Right atrium auricular region (tissue), 2 donors: ENCODE results near the gene STIM1. TPM values are rescaled to one million over a fixed set of nuclear protein-coding genes. Genes with fewer than 3 reads are reported as not detected.

Experiments used
- DNase-seq: peaks from one replicate; pipeline ENCODE4 v3.0.0-alpha.2; 2019; ENCODE audit warnings: low spot score
- H3K27ac ChIP-seq, 2 donors: fragments of 200-600 bp; sonication (generic); 1 replicate in 1 of 2; 2 replicates in 1 of 2; pipeline ENCODE4 v1.5.1; 2016 to 2019
- H3K27me3 ChIP-seq, 2 donors: fragments of 200-600 bp; sonication (generic); one replicate each; pipeline versions ENCODE4 v1.5.1 to v1.6.0; 2017 to 2019
- H3K36me3 ChIP-seq: fragments of 200-600 bp; sonication (generic); one replicate; pipeline ENCODE4 v1.5.1; 2016
- H3K4me1 ChIP-seq, 2 donors: fragments of 200-600 bp; sonication (generic); one replicate each; pipeline versions ENCODE4 v1.5.1 to v1.6.0; 2017 to 2019
- H3K4me3 ChIP-seq, 2 donors: fragments of 200-600 bp; sonication (generic); 1 replicate in 1 of 2; 2 replicates in 1 of 2; pipeline ENCODE4 v1.5.1; 2017 to 2019; ENCODE audit warnings: mild to moderate bottlenecking in 1 of 2, moderate library complexity in 1 of 2
- H3K9me3 ChIP-seq, 2 donors: fragments of 200-600 bp; sonication (generic); one replicate each; pipeline ENCODE4 v1.5.1; 2019
- CTCF ChIP-seq, 2 donors: fragments of 200-600 bp; sonication (generic); IDR thresholded peaks; one replicate each; pipeline ENCODE4 v1.5.1; 2019; ENCODE audit warnings: antibody characterized with exemption in 2 of 2
- total RNA-seq, 2 donors: library from RNA; depleted of rRNA; stranded (reverse); fragments of >200 nt; gene quantifications; one replicate each; pipeline ENCODE4 v1.1.0, GENCODE V29; 2016

Gene STIM1
- total RNA-seq, 2 donors from 2014 or later = 15.4 to 16.6 TPM

GRCh38 chr11:3832816-3833215, 22.6 kb upstream of the STIM1 start:
- Histone ChIP-seq H3K4me3 (no peak overlapping the region), H3K9me3 (no peaks in the 10 kb centered on the region), H3K4me1 (peaks cover 0 to 62% of the 10 kb centered on the region in 2 donors), H3K27me3 (no peaks in the 10 kb centered on the region), H3K36me3 (peaks cover 5% of the 10 kb centered on the region), H3K27ac (no peak overlapping the region)
- no peak for DNase-seq
- TF ChIP-seq CTCF (IDR thresholded peaks at IDR 0.05) = no peak

- Histone ChIP-seq H3K4me1 (peaks cover 0 to 69% of the 10 kb centered on the region in 2 donors), H3K9me3 (no peaks in the 10 kb centered on the region), H3K27ac (no peak overlapping the region), H3K36me3 (no peaks in the 10 kb centered on the region), H3K4me3 (no peak overlapping the region), H3K27me3 (no peaks in the 10 kb centered on the region)
- DNase-seq = no peak
- TF ChIP-seq CTCF (IDR thresholded peaks at IDR 0.05) = no peak
These were observed 22.0 kb upstream of the STIM1 start for GRCh38 chr11:3833449-3833848.

DNA sequence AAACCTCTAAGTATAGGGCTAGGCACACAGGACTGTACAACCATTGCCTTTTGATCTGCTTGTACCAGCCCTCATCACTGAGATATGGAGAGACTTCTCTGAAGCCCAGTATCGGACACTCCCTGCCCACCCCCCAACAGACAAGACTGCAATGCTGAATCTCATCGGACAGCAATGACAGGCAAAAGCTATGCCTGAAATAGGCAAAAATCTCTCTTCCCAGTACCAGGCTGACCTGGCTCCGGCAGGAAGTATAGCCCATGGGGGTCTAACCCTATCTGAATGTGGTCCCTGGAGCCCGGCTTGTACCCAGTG, 21.2 kb upstream of the STIM1 start:
- Histone ChIP-seq H3K27me3 (no peaks in the 10 kb centered on the region), H3K27ac (no peak overlapping the region), H3K4me1 (peaks cover 0 to 76% of the 10 kb centered on the region in 2 donors), H3K4me3 (no peak overlapping the region), H3K36me3 (no peaks in the 10 kb centered on the region), H3K9me3 (no peaks in the 10 kb centered on the region)
- DNase-seq = no peak
- TF ChIP-seq CTCF (IDR thresholded peaks at IDR 0.05) = no peak

GRCh38 chr11:3834664-3835461, 20.6 kb upstream of the STIM1 start:
- peak overlapping the region in 1 of 2 donors; percentile 50 for H3K27ac ChIP-seq
- H3K27me3 ChIP-seq = no peaks in the 10 kb centered on the region
- peaks cover 0 to 80% of the 10 kb centered on the region in 2 donors for H3K4me1 ChIP-seq
- TF ChIP-seq CTCF (IDR thresholded peaks at IDR 0.05) = no peak
- DNase-seq = peak; percentile 68
- no peak overlapping the region for H3K4me3 ChIP-seq
- no peaks in the 10 kb centered on the region for H3K9me3 ChIP-seq
- H3K36me3 ChIP-seq = no peaks in the 10 kb centered on the region

DNA sequence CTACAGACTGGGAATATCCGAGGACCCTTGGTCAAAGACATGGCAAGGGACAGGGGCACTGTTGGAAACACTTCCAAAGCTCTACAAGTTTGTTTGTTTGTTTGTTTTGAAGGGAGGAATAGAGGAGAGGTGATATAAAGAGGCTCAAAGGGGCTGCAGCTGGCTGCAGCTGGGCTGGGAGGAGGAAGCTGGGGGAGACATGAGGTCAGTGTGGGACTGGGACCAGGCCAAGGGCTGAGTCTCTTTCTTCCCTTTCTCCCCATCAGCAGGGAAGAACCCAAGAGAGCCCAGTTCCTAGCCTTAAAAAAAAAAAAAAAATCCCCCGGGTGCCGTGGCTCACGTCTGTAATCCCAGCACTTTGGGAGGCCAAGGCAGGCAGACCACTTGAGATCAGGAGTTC, 19.7 kb upstream of the STIM1 start:
- Histone ChIP-seq H3K27me3 (no peaks in the 10 kb centered on the region), H3K9me3 (no peaks in the 10 kb centered on the region), H3K4me1 (peaks cover 0 to 81% of the 10 kb centered on the region in 2 donors), H3K36me3 (no peaks in the 10 kb centered on the region), H3K4me3 (no peak overlapping the region), H3K27ac (peak overlapping the region in 1 of 2 donors; percentile 50)
- no peak for DNase-seq
- no peak for TF ChIP-seq CTCF (IDR thresholded peaks at IDR 0.05)

DNA sequence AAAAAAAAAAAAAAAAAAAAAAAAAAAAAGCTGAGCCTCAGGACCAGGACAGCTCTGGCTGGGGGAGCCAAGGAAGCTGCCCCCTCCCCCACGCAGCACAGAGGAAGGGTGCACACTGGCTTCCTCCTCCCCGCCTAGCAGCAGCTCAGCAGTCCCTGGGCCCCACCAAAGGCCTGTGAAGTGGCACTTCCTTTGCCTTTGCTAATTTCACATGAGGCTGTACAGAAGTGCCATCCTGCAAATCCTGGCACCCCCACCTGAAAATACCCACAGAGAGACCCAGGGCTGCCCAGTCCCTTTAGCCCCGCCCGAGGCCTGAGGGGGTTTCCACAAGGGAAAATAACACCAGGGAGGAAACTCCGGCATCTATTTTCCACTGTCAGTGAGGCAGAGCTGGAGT, 18.6 kb upstream of the STIM1 start:
- H3K27ac ChIP-seq = peak overlapping the region in 1 of 2 donors; percentile 49
- H3K36me3 ChIP-seq = no peaks in the 10 kb centered on the region
- TF ChIP-seq CTCF (IDR thresholded peaks at IDR 0.05) = no peak
- no peaks in the 10 kb centered on the region for H3K27me3 ChIP-seq
- H3K9me3 ChIP-seq = no peaks in the 10 kb centered on the region
- peaks cover 0 to 74% of the 10 kb centered on the region in 2 donors for H3K4me1 ChIP-seq
- peak overlapping the region in 1 of 2 donors; percentile 0 for H3K4me3 ChIP-seq
- no peak for DNase-seq
